GM10248 (cell line): ENCODE results near the gene TCFL5.

Source experiments
- CTCF ChIA-PET: fragments of 300-600 bp; sonication (Branson Sonifier 250); formaldehyde crosslinking; extraction: SDS; loops from one replicate; lab custom pipeline; 2021; ENCODE audit warnings: antibody characterized with exemption; lab: Yijun Ruan, JAX
- POLR2A ChIA-PET: fragments of 350-650 bp; sonication (Branson Sonifier 250); formaldehyde crosslinking; extraction: SDS; loops from one replicate; lab custom pipeline; 2020; ENCODE audit warnings: antibody characterized with exemption; lab: Yijun Ruan, JAX
- DNase-seq: peaks from one replicate; pipeline ENCODE4 v3.0.0; 2012; ENCODE audit errors: extremely low spot score
- CTCF ChIP-seq: IDR thresholded peaks from 2 replicates; pipeline ENCODE4 v1.5.1; 2012; ENCODE audit warnings: mild to moderate bottlenecking, low read depth; ENCODE audit errors: extremely low read depth, missing control alignments, control extremely low read depth

TCFL5 gene

GRCh38 chr20:62827311-62828038, 34.1 kb downstream of the TCFL5 start:
- no peak for TF ChIP-seq CTCF
- DNase-seq, result no peak
- CTCF ChIA-PET, result no interaction called here
- POLR2A ChIA-PET, result no interaction called here

- ChIA-PET CTCF (no interaction called here), POLR2A (no interaction called here)
- no peak for DNase-seq
- no peak for TF ChIP-seq CTCF
These were observed 34.8 kb downstream of the TCFL5 start for GRCh38 chr20:62826646-62827310.

GRCh38 chr20:62825986-62826645, 35.5 kb downstream of the TCFL5 start:
- DNase-seq, result no peak
- POLR2A ChIA-PET, result no interaction called here
- no peak for TF ChIP-seq CTCF
- CTCF ChIA-PET, result interaction anchor here (1.0 to 1.7 kb wide), 3 partner anchors 18 to 75 kb away, joined by 3 to 9 read pairs (median 5); no protein-coding TSS in a partner anchor

GRCh38 chr20:62825333-62825985, 36.2 kb downstream of the TCFL5 start:
- CTCF ChIA-PET, result interaction anchor here (0.6 to 1.8 kb wide), 5 partner anchors 16 to 184 kb away, joined by 3 to 9 read pairs (median 4); no protein-coding TSS in a partner anchor
- no peak for DNase-seq
- no peak for TF ChIP-seq CTCF
- POLR2A ChIA-PET, result no interaction called here

- POLR2A ChIA-PET, result no interaction called here
- no peak for TF ChIP-seq CTCF
- no peak for DNase-seq
- CTCF ChIA-PET, result interaction anchor here (0.6 to 1.8 kb wide), 5 partner anchors 17 to 185 kb away, joined by 3 to 9 read pairs (median 4); no protein-coding TSS in a partner anchor
These were observed 36.9 kb downstream of the TCFL5 start for GRCh38 chr20:62824476-62825332.
